SK-N-SH treated with all-trans-retinoic acid at 6 μM for 48 hours (cell line): ENCODE data around the gene CEP164.

ENCODE experiments used
- ATAC-seq: fragments of 200-7000 bp; cut with Tn5 transposase; 3 replicates; pipeline ENCODE4 v1.9.1; 2020; ENCODE audit warnings: mild to moderate bottlenecking, moderate library complexity
- ARNTL ChIP-seq: fragments of 450-650 bp; formaldehyde crosslinking; IDR thresholded peaks from 2 replicates; pipeline ENCODE4 v1.5.0; 2020; ENCODE audit warnings: low read depth, mild to moderate bottlenecking, moderate library complexity, borderline replicate concordance
- BACH2 ChIP-seq: fragments of 250-450 bp; sonication (Bioruptor Pico); IDR thresholded peaks from 2 replicates; pipeline ENCODE4 v1.9.0; 2021; ENCODE audit warnings: mild to moderate bottlenecking, borderline replicate concordance
- CREB5 ChIP-seq: fragments of 250-450 bp; sonication (Bioruptor Pico); IDR thresholded peaks from 2 replicates; pipeline ENCODE4 v1.5.1; 2020; ENCODE audit warnings: low read depth, mild to moderate bottlenecking, moderate library complexity
- CSDC2 ChIP-seq: fragments of 250-450 bp; sonication (Bioruptor Pico); IDR thresholded peaks from 2 replicates; pipeline ENCODE4 v1.5.0; 2020; ENCODE audit warnings: mild to moderate bottlenecking, moderate library complexity
- CSRNP3 ChIP-seq: fragments of 250-450 bp; sonication (Bioruptor Pico); IDR thresholded peaks from 2 replicates; pipeline ENCODE4 v1.5.1; 2021; ENCODE audit warnings: mild to moderate bottlenecking, moderate library complexity
- ESRRG ChIP-seq: fragments of 250-450 bp; sonication (Bioruptor Pico); IDR thresholded peaks from 2 replicates; pipeline ENCODE4 v1.6.1; 2021; ENCODE audit warnings: mild to moderate bottlenecking
- GLIS3 ChIP-seq: fragments of 250-450 bp; sonication (Bioruptor Pico); IDR thresholded peaks from 2 replicates; pipeline ENCODE4 v1.5.0; 2020; ENCODE audit warnings: mild to moderate bottlenecking, moderate library complexity
- ISL1 ChIP-seq: fragments of 250-450 bp; sonication (Bioruptor Pico); IDR thresholded peaks from 2 replicates; pipeline ENCODE4 v2.1.2; 2022; ENCODE audit warnings: mild to moderate bottlenecking, moderate library complexity
- OSR1 ChIP-seq: fragments of 250-450 bp; sonication (Bioruptor Pico); IDR thresholded peaks from 2 replicates; pipeline ENCODE4 v1.8.0; 2022; ENCODE audit warnings: moderate library complexity, mild to moderate bottlenecking, inconsistent platforms
- PATZ1 ChIP-seq: fragments of 250-450 bp; sonication (Bioruptor Pico); IDR thresholded peaks from 2 replicates; pipeline ENCODE4 v1.8.0; 2020; ENCODE audit warnings: mild to moderate bottlenecking, moderate library complexity, borderline replicate concordance
- POU6F1 ChIP-seq: fragments of 250-450 bp; sonication (Bioruptor Pico); IDR thresholded peaks from 2 replicates; pipeline ENCODE4 v1.8.0; 2021; ENCODE audit warnings: low read depth, mild to moderate bottlenecking, moderate library complexity, borderline replicate concordance
- PPARA ChIP-seq: fragments of 250-450 bp; sonication (Bioruptor Pico); IDR thresholded peaks from 2 replicates; pipeline ENCODE4 v1.5.0; 2020; ENCODE audit warnings: mild to moderate bottlenecking, borderline replicate concordance
- RARB ChIP-seq: fragments of 250-450 bp; sonication (Bioruptor Pico); IDR thresholded peaks from 2 replicates; pipeline ENCODE4 v1.8.0; 2021; ENCODE audit warnings: mild to moderate bottlenecking, moderate library complexity
- SNAI2 ChIP-seq: fragments of 250-450 bp; sonication (Bioruptor Pico); IDR thresholded peaks from 2 replicates; pipeline ENCODE4 v1.5.0; 2020; ENCODE audit warnings: mild to moderate bottlenecking, moderate library complexity
- TCF4 ChIP-seq: fragments of 250-450 bp; sonication (Bioruptor Pico); IDR thresholded peaks from 2 replicates; pipeline ENCODE4 v1.8.0; 2021; ENCODE audit warnings: mild to moderate bottlenecking, moderate library complexity, borderline replicate concordance
- TOX ChIP-seq: fragments of 250-450 bp; sonication (Bioruptor Pico); IDR thresholded peaks from 2 replicates; pipeline ENCODE4 v1.8.0; 2021; ENCODE audit warnings: mild to moderate bottlenecking, moderate library complexity, borderline replicate concordance
- TSHZ2 ChIP-seq: fragments of 250-450 bp; sonication (Bioruptor Pico); IDR thresholded peaks from 2 replicates; pipeline ENCODE4 v1.5.0; 2020; ENCODE audit warnings: mild to moderate bottlenecking, moderate library complexity
- ZC3H10 ChIP-seq: fragments of 250-450 bp; sonication (Bioruptor Pico); IDR thresholded peaks from 2 replicates; pipeline ENCODE4 v1.5.1; 2021; ENCODE audit warnings: mild to moderate bottlenecking, moderate library complexity
- ZFP3 ChIP-seq: fragments of 250-450 bp; sonication (Bioruptor Pico); IDR thresholded peaks from 2 replicates; pipeline ENCODE4 v1.5.0; 2020; ENCODE audit warnings: mild to moderate bottlenecking, moderate library complexity
- ZNF565 ChIP-seq: fragments of 450-650 bp; formaldehyde crosslinking; conservative IDR thresholded peaks from 2 replicates; pipeline ENCODE4 v1.5.0; 2020; ENCODE audit warnings: low read depth, mild to moderate bottlenecking, moderate library complexity
- ZNF70 ChIP-seq: fragments of 450-650 bp; formaldehyde crosslinking; IDR thresholded peaks from 2 replicates; pipeline ENCODE4 v1.5.0; 2020; ENCODE audit warnings: mild to moderate bottlenecking, moderate library complexity
- ZNF8 ChIP-seq: fragments of 450-650 bp; formaldehyde crosslinking; IDR thresholded peaks from 2 replicates; pipeline ENCODE4 v1.5.0; 2020; ENCODE audit warnings: mild to moderate bottlenecking, moderate library complexity

The CEP164 gene

GRCh38 chr11:117438371-117439000, 110.8 kb downstream of the CEP164 start:
- TF ChIP-seq TOX (no peak), BACH2 (CRISPR knock-in tag) (no peak)
- TF ChIP-seq, all 23 proteins: peak for 0
- no peak for ATAC-seq

GRCh38 chr11:117439256-117439655, 111.6 kb downstream of the CEP164 start:
- TF ChIP-seq OSR1 (CRISPR knock-in tag), result no peak
- no peak for TF ChIP-seq GLIS3
- TF ChIP-seq ZNF8 (CRISPR knock-in tag), result no peak
- TF ChIP-seq ZFP3 (CRISPR knock-in tag), result no peak
- no peak for TF ChIP-seq PATZ1
- TF ChIP-seq POU6F1, result no peak
- no peak for TF ChIP-seq PPARA (CRISPR knock-in tag)
- no peak for TF ChIP-seq SNAI2 (CRISPR knock-in tag)
- no peak for TF ChIP-seq CSDC2
- TF ChIP-seq ZNF70 (CRISPR knock-in tag), result no peak
- no peak for TF ChIP-seq ZNF565 (CRISPR knock-in tag)
- TF ChIP-seq ESRRG (CRISPR knock-in tag), result no peak
- no peak for TF ChIP-seq RARB (CRISPR knock-in tag)
- no peak for TF ChIP-seq TCF4 (CRISPR knock-in tag)
- no peak for TF ChIP-seq TSHZ2 (CRISPR knock-in tag)
- TF ChIP-seq TOX, result no peak
- TF ChIP-seq ARNTL (CRISPR knock-in tag), result no peak
- TF ChIP-seq BACH2 (CRISPR knock-in tag), result no peak
- no peak for ATAC-seq

- no peak for ATAC-seq
- TF ChIP-seq OSR1 (CRISPR knock-in tag) (no peak), CSRNP3 (CRISPR knock-in tag) (no peak), ISL1 (CRISPR knock-in tag) (no peak), GLIS3 (no peak), TSHZ2 (CRISPR knock-in tag) (no peak), ZFP3 (CRISPR knock-in tag) (no peak), ZNF70 (CRISPR knock-in tag) (no peak), PPARA (CRISPR knock-in tag) (no peak), ARNTL (CRISPR knock-in tag) (no peak), ESRRG (CRISPR knock-in tag) (no peak), ZC3H10 (no peak), BACH2 (CRISPR knock-in tag) (no peak), ZNF8 (CRISPR knock-in tag) (no peak), SNAI2 (CRISPR knock-in tag) (no peak), TOX (no peak), CREB5 (CRISPR knock-in tag) (no peak), TCF4 (CRISPR knock-in tag) (no peak)
Observed at GRCh38 chr11:117440258-117440657, 112.6 kb downstream of the CEP164 start.
